K562 (cell line): ENCODE data around the gene FTSJ1. TPM values are rescaled to one million over a fixed set of nuclear protein-coding genes. Genes with fewer than 3 reads are reported as not detected.

Experiments
- ATAC-seq: fragments of 200-7000 bp; cut with Tn5 transposase; 3 replicates; pipeline ENCODE4 v1.9.1; 2020; ENCODE audit warnings: moderate library complexity
- BruUV-seq: library from RNA; stranded (reverse); fragments of 400-500 nt; replicated peaks from 2 replicates; lab custom pipeline; 2021; lab: Mats Ljungman, UMichigan
- CTCF ChIA-PET: fragments of 300-600 bp; formaldehyde crosslinking; extraction: SDS; loops from one replicate; lab custom pipeline; 2021; ENCODE audit warnings: low intra/inter-chr PET ratio; lab: Yijun Ruan, JAX
- POLR2A ChIA-PET: fragments of 300-600, 350-650 bp; sonication (Branson Sonifier 250); formaldehyde crosslinking; extraction: SDS; loops from one replicate; lab custom pipeline; 2021; ENCODE audit warnings: antibody characterized with exemption, inconsistent platforms; lab: Yijun Ruan, JAX
- DNase-seq, 4 experiments: peaks; one replicate each; pipeline versions ENCODE4 v3.0.0 to v3.0.0-alpha.2; 2011 to 2018; ENCODE audit warnings: low spot score in 3 of 4, mixed read lengths in 3 of 4; ENCODE audit errors: extremely low read depth in 1 of 4
- FAIRE-seq: peaks from 2 replicates; lab custom pipeline; 2011; peaks lifted over from hg19 to GRCh38; lab: Jason Lieb, UNC
- H2AFZ ChIP-seq: 2 replicates; pipeline ENCODE4 v1.6.0; 2011; ENCODE audit warnings: low read depth, low read length, control low read depth, inconsistent platforms
- H3K27ac ChIP-seq: fragments of 200-600 bp; 3 replicates; pipeline ENCODE4 v1.8.0; 2011; ENCODE audit warnings: low read depth, mild to moderate bottlenecking, control low read depth, inconsistent platforms, low read length, moderate library complexity, mixed read lengths; ENCODE audit errors: extremely low read depth
- H3K27me3 ChIP-seq, 2 experiments: fragments of 300-600 bp in 1 of 2; 2 replicates in 1 of 2; 3 replicates in 1 of 2; pipeline versions ENCODE4 v1.6.0 to v1.8.0; 2011; ENCODE audit warnings: inconsistent platforms in 2 of 2, low read length in 2 of 2, mild to moderate bottlenecking in 1 of 2, mixed read lengths in 1 of 2, moderate library complexity in 1 of 2; ENCODE audit not compliant: control insufficient read depth in 2 of 2, insufficient read depth in 2 of 2
- H3K36me3 ChIP-seq: fragments of 300-600 bp; 3 replicates; pipeline ENCODE4 v1.8.0; 2011; ENCODE audit warnings: mild to moderate bottlenecking, low read length, inconsistent platforms; ENCODE audit not compliant: control insufficient read depth, insufficient read depth
- H3K4me1 ChIP-seq, 2 experiments: fragments of 200-600 bp in 1 of 2; replicated peaks in 1 of 2; 2 replicates in 1 of 2; 3 replicates in 1 of 2; pipeline versions ENCODE4 v1.5.1 to v1.8.0; 2011; ENCODE audit warnings: inconsistent platforms in 2 of 2, low read length in 2 of 2, mild to moderate bottlenecking in 1 of 2, mixed read lengths in 1 of 2, moderate library complexity in 1 of 2; ENCODE audit not compliant: control insufficient read depth in 2 of 2, insufficient read depth in 2 of 2
- H3K4me2 ChIP-seq: 2 replicates; pipeline ENCODE4 v1.6.1; 2011; ENCODE audit warnings: low read length, control low read depth, inconsistent platforms, mixed read lengths; ENCODE audit not compliant: insufficient read depth
- H3K4me3 ChIP-seq: fragments of 200-600 bp; sonication (generic), shearing (Covaris generic); 2 replicates; pipeline ENCODE4 v1.5.1; 2016; ENCODE audit warnings: control low read depth, inconsistent platforms
- H3K79me2 ChIP-seq: fragments of 200-600 bp; 3 replicates; pipeline ENCODE4 v1.8.0; 2011; ENCODE audit warnings: low read length, inconsistent platforms; ENCODE audit not compliant: control insufficient read depth, insufficient read depth
- H3K9ac ChIP-seq, 2 experiments: 2 replicates each; pipeline versions ENCODE4 v1.6.0 to v1.6.1; 2011; ENCODE audit warnings: low read depth in 2 of 2, low read length in 2 of 2, control low read depth in 1 of 2, inconsistent platforms in 1 of 2, mild to moderate bottlenecking in 1 of 2, mixed read lengths in 1 of 2; ENCODE audit not compliant: insufficient read depth in 1 of 2
- H3K9me1 ChIP-seq: one replicate; pipeline ENCODE4 v1.6.0; 2011; ENCODE audit warnings: inconsistent platforms, mild to moderate bottlenecking, low read length, moderate library complexity; ENCODE audit not compliant: control insufficient read depth, insufficient read depth
- H3K9me3 ChIP-seq: replicated peaks from 2 replicates; pipeline ENCODE4 v1.5.1; 2011; ENCODE audit warnings: low read depth, low read length, inconsistent platforms; ENCODE audit not compliant: control insufficient read depth, insufficient read depth
- H4K20me1 ChIP-seq: replicated peaks from 2 replicates; pipeline ENCODE4 v1.6.1; 2011; ENCODE audit warnings: low read length, inconsistent platforms, mixed read lengths; ENCODE audit not compliant: control insufficient read depth, insufficient read depth
- ARID1B ChIP-seq: fragments of 450-650 bp; IDR thresholded peaks from 2 replicates; pipeline ENCODE4 v1.6.1; 2016; ENCODE audit warnings: antibody characterized with exemption, mild to moderate bottlenecking, inconsistent platforms
- CTBP1 ChIP-seq: fragments of 450-650 bp; IDR thresholded peaks from 2 replicates; pipeline ENCODE4 v1.6.1; 2016; ENCODE audit warnings: borderline replicate concordance
- FOXK2 ChIP-seq, 2 experiments: fragments of 450-650 bp; IDR thresholded peaks in 1 of 2; conservative IDR thresholded peaks in 1 of 2; 2 replicates each; pipeline ENCODE4 v1.6.1; 2016; ENCODE audit warnings: low read depth in 2 of 2, mild to moderate bottlenecking in 1 of 2
- KLF10 ChIP-seq: fragments of 250-450 bp; sonication (Bioruptor Pico); IDR thresholded peaks from 2 replicates; pipeline ENCODE4 v1.6.1; 2021; ENCODE audit warnings: matching md5 sums
- NFE2L1 ChIP-seq: fragments of 450-650 bp; IDR thresholded peaks from 2 replicates; pipeline ENCODE4 v1.6.1; 2016; ENCODE audit warnings: missing genetic modification characterization, low read depth, mild to moderate bottlenecking, missing compliant biosample characterization, moderate library complexity, borderline replicate concordance
- PYGO2 ChIP-seq: fragments of 450-650 bp; IDR thresholded peaks from 2 replicates; pipeline ENCODE4 v1.6.1; 2016; ENCODE audit warnings: mild to moderate bottlenecking, missing genetic modification characterization, moderate library complexity, missing compliant biosample characterization
- SIN3A ChIP-seq, 2 experiments: fragments of 150-350 bp in 1 of 2; IDR thresholded peaks; 2 replicates each; pipeline ENCODE4 v1.6.1; 2011 to 2016; ENCODE audit warnings: borderline replicate concordance in 2 of 2, low read depth in 2 of 2, low read length in 2 of 2, mild to moderate bottlenecking in 2 of 2, moderate library complexity in 2 of 2; ENCODE audit not compliant: control insufficient read depth in 1 of 2
- TEAD4 ChIP-seq, 2 experiments: sonication (generic) in 1 of 2; formaldehyde crosslinking in 1 of 2; IDR thresholded peaks; 2 replicates each; pipeline versions ENCODE4 v1.6.1 to v1.8.0; 2012 to 2022; ENCODE audit warnings: borderline replicate concordance in 1 of 2, inconsistent platforms in 1 of 2, low read length in 1 of 2, mild to moderate bottlenecking in 1 of 2, missing genetic modification reagents in 1 of 2
- ZFX ChIP-seq: sonication (generic); formaldehyde crosslinking; IDR thresholded peaks from 2 replicates; pipeline ENCODE4 v1.8.0; 2022; ENCODE audit warnings: mild to moderate bottlenecking, missing genetic modification reagents, moderate library complexity
- WGBS: fragments of 100-300 bp; shearing (Covaris generic); methylation state at CpG from one replicate; pipeline ENCODE4 v1.1.6; 2016; ENCODE audit warnings: low coverage, mixed read lengths; ENCODE audit not compliant: insufficient coverage; ENCODE audit errors: missing lambda C conversion rate; 5-methylcytosine and 5-hydroxymethylcytosine counted together
- in situ Hi-C: fragments of 300-500 bp; cut with MboI; formaldehyde crosslinking; loops from 4 replicates; pipeline ENCODE4 v1.15.0; 2018; ENCODE audit warnings: inconsistent platforms, mixed read lengths
- intact Hi-C: fragments of 100-400 bp; cut with micrococcal nuclease; formaldehyde crosslinking; loops from 2 replicates; pipeline ENCODE4 v1.14.2; 2022
- polyA plus RNA-seq, 8 experiments: library from polyadenylated mRNA; depleted of rRNA in 4 of 8; stranded (reverse) in 5 of 8; unstranded in 3 of 8; fragments of >200 nt; fragmentation: Nextera tagmentation in 2 of 8; fragmentation: Illumina TruSeq in 1 of 8; extraction: Ambion mirVana in 2 of 8; extraction: Trizol in 1 of 8; gene quantifications; 2 replicates each; pipeline versions ENCODE4 v1.2.1 to v1.2.3, GENCODE V29; 2011 to 2014; ENCODE audit warnings: inconsistent platforms in 1 of 8, missing spikeins in 1 of 8
- total RNA-seq, 7 experiments: library from RNA; depleted of rRNA in 6 of 7; stranded (reverse); fragments of >200 nt in 6 of 7; fragmentation: Illumina TruSeq in 2 of 7; extraction: Trizol in 2 of 7; gene quantifications; 2 replicates each; pipeline versions ENCODE4 v1.2.1 to v1.2.3, GENCODE V29; 2011 to 2021; ENCODE audit warnings: low replicate concordance in 1 of 7
- TF ChIP-seq, protein P1 (sequence below): fragments of 200-400 bp; formaldehyde crosslinking; IDR thresholded peaks from 2 replicates; pipeline ENCODE4 v1.6.1; 2017; ENCODE audit warnings: mild to moderate bottlenecking, low read depth, low read length, moderate library complexity
- TF ChIP-seq, protein P2 (sequence below): fragments of 450-650 bp; IDR thresholded peaks from 2 replicates; pipeline ENCODE4 v1.6.1; 2016; ENCODE audit warnings: mild to moderate bottlenecking

The FTSJ1 gene
- total and polyA plus RNA-seq, 9 of the 15 experiments (the other 6 are each of a cell fraction or from before 2014, with no cell fraction given) = 12.2 to 95.6 (median 71.6) TPM

DNA sequence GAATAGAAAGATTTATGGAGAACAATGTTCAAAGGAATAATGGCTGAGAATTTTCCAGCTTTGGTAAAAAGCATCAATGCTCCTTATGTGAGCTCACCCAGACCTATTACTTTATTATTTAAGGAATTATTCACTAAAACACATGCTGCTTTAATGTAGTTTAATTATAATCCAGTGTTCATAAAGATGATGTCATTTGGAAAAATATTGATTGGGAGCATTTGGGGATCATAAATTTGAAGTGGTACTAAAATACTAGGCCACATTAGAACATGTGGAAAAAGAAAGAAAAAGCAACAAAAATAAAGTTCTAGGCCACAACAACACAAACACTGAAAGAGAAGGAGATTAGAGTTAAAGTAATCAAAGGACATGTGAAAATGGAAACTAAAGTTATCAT, 25.9 kb upstream of the FTSJ1 start:
- H3K4me3 ChIP-seq = no peak overlapping the region
- ChIA-PET CTCF (no interaction called here), POLR2A (no interaction called here)
- no peaks in the 10 kb centered on the region; a peak in 2 of 5 replicates for H3K4me1 ChIP-seq
- no peaks in the 10 kb centered on the region for H4K20me1 ChIP-seq
- no peaks in the 10 kb centered on the region for H3K9me1 ChIP-seq
- no peak overlapping the region for H3K4me2 ChIP-seq
- H3K9me3 ChIP-seq = no peaks in the 10 kb centered on the region
- no peak overlapping the region for H2AFZ ChIP-seq
- no peak overlapping the region for H3K9ac ChIP-seq
- in situ Hi-C loops = no loop called here
- no peaks in the 10 kb centered on the region for H3K27me3 ChIP-seq
- H3K79me2 ChIP-seq = no peaks in the 10 kb centered on the region
- no peaks in the 10 kb centered on the region for H3K36me3 ChIP-seq
- no peak for TF ChIP-seq SIN3A (IDR thresholded peaks at IDR 0.05; ENCODE audit: borderline replicate concordance in 2 of 2, control insufficient read depth in 1 of 2, low read depth in 2 of 2, low read length in 2 of 2)
- TF ChIP-seq KLF10 = no peak
- no peak for TF ChIP-seq NFE2L1
- TF ChIP-seq ZFX (CRISPR knock-in tag) = no peak
- FAIRE-seq = no peak
- intact Hi-C loops = no loop called here
- H3K27ac ChIP-seq = no peak overlapping the region
- no peak for DNase-seq
- no peak for ATAC-seq
- no TSS peak for BruUV-seq

DNA sequence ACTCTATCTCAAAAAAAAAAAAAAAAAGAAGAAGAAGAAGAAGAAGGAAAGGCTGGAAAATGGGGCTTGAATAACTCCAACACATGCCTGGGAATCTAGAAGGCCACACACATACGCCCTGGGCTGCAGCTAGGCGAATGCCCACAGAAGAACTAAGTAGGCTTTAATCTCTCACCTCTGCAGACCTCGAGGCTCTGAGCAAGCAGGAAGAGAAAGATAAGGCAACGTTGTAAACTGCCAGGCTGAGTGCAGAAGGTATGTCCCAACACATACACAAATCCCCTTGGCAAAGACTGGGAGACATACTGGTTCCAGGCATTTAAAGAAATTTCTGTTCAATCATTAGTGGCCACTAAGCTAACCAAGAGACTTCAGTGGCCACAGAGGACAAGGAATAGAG, 24.3 kb upstream of the FTSJ1 start:
- Histone ChIP-seq H3K4me2 (no peak overlapping the region), H3K36me3 (no peaks in the 10 kb centered on the region), H3K9ac (no peak overlapping the region), H3K27ac (no peak overlapping the region), H3K4me3 (no peak overlapping the region), H3K4me1 (no peaks in the 10 kb centered on the region; a peak in 2 of 5 replicates), H3K79me2 (no peaks in the 10 kb centered on the region), H3K9me1 (no peaks in the 10 kb centered on the region), H4K20me1 (no peaks in the 10 kb centered on the region), H3K9me3 (no peaks in the 10 kb centered on the region), H2AFZ (0 out of 2 replicates have a peak overlapping the region, but pooled peaks have one; percentile 65), H3K27me3 (no peaks in the 10 kb centered on the region)
- CTCF ChIA-PET = no interaction called here
- DNase-seq (peak in 2 of 4 experiments; percentile 21 to 35), FAIRE-seq (peak; percentile 74), ATAC-seq (peak; percentile 85)
- in situ Hi-C loops (no loop called here), intact Hi-C loops (no loop called here)
- 9% methylated on average over 4 of the region's 4 CpGs for WGBS
- no TSS peak for BruUV-seq
- POLR2A ChIA-PET = interaction anchor here (1.3 to 1.9 kb wide), 2 partner anchors 12 to 15 kb away, joined by 3 to 4 read pairs; no protein-coding TSS in a partner anchor
- TF ChIP-seq, protein P1, sequence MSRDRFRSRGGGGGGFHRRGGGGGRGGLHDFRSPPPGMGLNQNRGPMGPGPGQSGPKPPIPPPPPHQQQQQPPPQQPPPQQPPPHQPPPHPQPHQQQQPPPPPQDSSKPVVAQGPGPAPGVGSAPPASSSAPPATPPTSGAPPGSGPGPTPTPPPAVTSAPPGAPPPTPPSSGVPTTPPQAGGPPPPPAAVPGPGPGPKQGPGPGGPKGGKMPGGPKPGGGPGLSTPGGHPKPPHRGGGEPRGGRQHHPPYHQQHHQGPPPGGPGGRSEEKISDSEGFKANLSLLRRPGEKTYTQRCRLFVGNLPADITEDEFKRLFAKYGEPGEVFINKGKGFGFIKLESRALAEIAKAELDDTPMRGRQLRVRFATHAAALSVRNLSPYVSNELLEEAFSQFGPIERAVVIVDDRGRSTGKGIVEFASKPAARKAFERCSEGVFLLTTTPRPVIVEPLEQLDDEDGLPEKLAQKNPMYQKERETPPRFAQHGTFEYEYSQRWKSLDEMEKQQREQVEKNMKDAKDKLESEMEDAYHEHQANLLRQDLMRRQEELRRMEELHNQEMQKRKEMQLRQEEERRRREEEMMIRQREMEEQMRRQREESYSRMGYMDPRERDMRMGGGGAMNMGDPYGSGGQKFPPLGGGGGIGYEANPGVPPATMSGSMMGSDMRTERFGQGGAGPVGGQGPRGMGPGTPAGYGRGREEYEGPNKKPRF = no peak
- TF ChIP-seq TEAD4 (IDR thresholded peaks at IDR 0.05; ENCODE audit: low read length) = peak; percentile 54; the same call in 1 of the 2 replicates
- no peak for TF ChIP-seq TEAD4 (CRISPR knock-in tag; IDR thresholded peaks at IDR 0.05; ENCODE audit: borderline replicate concordance)
- no peak for TF ChIP-seq PYGO2 (tag)
- no peak for TF ChIP-seq FOXK2 (conservative IDR thresholded peaks at IDR 0.05 in 1 of 2, IDR thresholded peaks at IDR 0.05 in 1 of 2; ENCODE audit: low read depth in 2 of 2)
- TF ChIP-seq, protein P2, sequence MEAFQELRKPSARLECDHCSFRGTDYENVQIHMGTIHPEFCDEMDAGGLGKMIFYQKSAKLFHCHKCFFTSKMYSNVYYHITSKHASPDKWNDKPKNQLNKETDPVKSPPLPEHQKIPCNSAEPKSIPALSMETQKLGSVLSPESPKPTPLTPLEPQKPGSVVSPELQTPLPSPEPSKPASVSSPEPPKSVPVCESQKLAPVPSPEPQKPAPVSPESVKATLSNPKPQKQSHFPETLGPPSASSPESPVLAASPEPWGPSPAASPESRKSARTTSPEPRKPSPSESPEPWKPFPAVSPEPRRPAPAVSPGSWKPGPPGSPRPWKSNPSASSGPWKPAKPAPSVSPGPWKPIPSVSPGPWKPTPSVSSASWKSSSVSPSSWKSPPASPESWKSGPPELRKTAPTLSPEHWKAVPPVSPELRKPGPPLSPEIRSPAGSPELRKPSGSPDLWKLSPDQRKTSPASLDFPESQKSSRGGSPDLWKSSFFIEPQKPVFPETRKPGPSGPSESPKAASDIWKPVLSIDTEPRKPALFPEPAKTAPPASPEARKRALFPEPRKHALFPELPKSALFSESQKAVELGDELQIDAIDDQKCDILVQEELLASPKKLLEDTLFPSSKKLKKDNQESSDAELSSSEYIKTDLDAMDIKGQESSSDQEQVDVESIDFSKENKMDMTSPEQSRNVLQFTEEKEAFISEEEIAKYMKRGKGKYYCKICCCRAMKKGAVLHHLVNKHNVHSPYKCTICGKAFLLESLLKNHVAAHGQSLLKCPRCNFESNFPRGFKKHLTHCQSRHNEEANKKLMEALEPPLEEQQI = no peak
- TF ChIP-seq ARID1B = peak; percentile 59
- TF ChIP-seq CTBP1 = no peak
